HEK293 (cell line): Measurements from ENCODE around the gene TSC2.

ENCODE experiments used
- CTCF ChIA-PET: fragments of 350-600 bp; formaldehyde crosslinking; extraction: SDS; loops from one replicate; lab custom pipeline; 2021; ENCODE audit warnings: antibody characterized with exemption; lab: Yijun Ruan, JAX
- POLR2A ChIA-PET: fragments of 300-600 bp; formaldehyde crosslinking; extraction: SDS; loops from one replicate; lab custom pipeline; 2020; ENCODE audit warnings: antibody characterized with exemption, inconsistent platforms; lab: Yijun Ruan, JAX
- H3K27ac ChIP-seq: fragments of 200-500 bp; sonication (Bioruptor generic); 2 replicates; pipeline ENCODE4 v1.5.1; 2014; ENCODE audit warnings: low read depth, low read length, control low read depth, inconsistent platforms; ENCODE audit errors: extremely low read depth
- H3K36me3 ChIP-seq, 2 experiments: fragments of 200-500 bp in 1 of 2; sonication (Bioruptor generic) in 1 of 2; 1 replicate in 1 of 2; 2 replicates in 1 of 2; pipeline ENCODE4 v1.5.1; 2014 to 2017; ENCODE audit warnings: inconsistent platforms in 2 of 2, low read length in 2 of 2; ENCODE audit not compliant: control insufficient read depth in 2 of 2, insufficient read depth in 1 of 2
- H3K4me1 ChIP-seq: fragments of 200-500 bp; sonication (Bioruptor generic); 2 replicates; pipeline ENCODE4 v1.5.1; 2014; ENCODE audit warnings: mild to moderate bottlenecking, low read length, inconsistent platforms; ENCODE audit not compliant: control insufficient read depth, insufficient read depth
- H3K4me3 ChIP-seq: 2 replicates; pipeline ENCODE4 v1.5.1; 2011; ENCODE audit warnings: low read depth, mild to moderate bottlenecking, control low read depth, low read length, moderate library complexity
- H3K9me3 ChIP-seq: fragments of 200-500 bp; sonication (Bioruptor generic); 2 replicates; pipeline ENCODE4 v1.5.1; 2014; ENCODE audit warnings: low read depth, low read length, inconsistent platforms; ENCODE audit not compliant: control insufficient read depth, insufficient read depth
- AEBP2 ChIP-seq: fragments of 450-650 bp; formaldehyde crosslinking; IDR thresholded peaks from 2 replicates; pipeline ENCODE4 v1.5.1; 2016; ENCODE audit warnings: missing biosample characterization, missing genetic modification characterization, borderline replicate concordance
- GLI4 ChIP-seq: fragments of 450-650 bp; formaldehyde crosslinking; IDR thresholded peaks from 2 replicates; pipeline ENCODE4 v1.5.1; 2016; ENCODE audit warnings: missing biosample characterization, missing genetic modification characterization
- KLF10 ChIP-seq: fragments of 450-650 bp; IDR thresholded peaks from 2 replicates; pipeline ENCODE4 v1.5.1; 2018; ENCODE audit warnings: missing biosample characterization, mild to moderate bottlenecking, missing genetic modification characterization
- MEIS1 ChIP-seq: sonication (generic); formaldehyde crosslinking; IDR thresholded peaks from 2 replicates; pipeline ENCODE4 v1.8.1; 2022; ENCODE audit warnings: missing genetic modification reagents, mild to moderate bottlenecking, borderline replicate concordance
- SP3 ChIP-seq: fragments of 450-650 bp; formaldehyde crosslinking; IDR thresholded peaks from 2 replicates; pipeline ENCODE4 v1.5.1; 2016; ENCODE audit warnings: missing biosample characterization, missing genetic modification characterization
- YY2 ChIP-seq: fragments of 450-650 bp; formaldehyde crosslinking; IDR thresholded peaks from 2 replicates; pipeline ENCODE4 v1.5.1; 2016; ENCODE audit warnings: missing biosample characterization, missing genetic modification characterization
- ZBTB11 ChIP-seq: fragments of 450-650 bp; formaldehyde crosslinking; conservative IDR thresholded peaks from 2 replicates; pipeline ENCODE4 v1.5.1; 2016; ENCODE audit warnings: low read depth, missing biosample characterization, missing genetic modification characterization
- ZBTB21 ChIP-seq: fragments of 450-650 bp; formaldehyde crosslinking; IDR thresholded peaks from 2 replicates; pipeline ENCODE4 v1.5.1; 2017; ENCODE audit warnings: missing biosample characterization, missing genetic modification characterization
- ZBTB26 ChIP-seq: fragments of 450-650 bp; formaldehyde crosslinking; optimal IDR thresholded peaks from 2 replicates; pipeline ENCODE3; 2016; ENCODE audit warnings: missing biosample characterization, mild to moderate bottlenecking, missing genetic modification characterization
- ZBTB44 ChIP-seq: fragments of 450-650 bp; IDR thresholded peaks from 2 replicates; pipeline ENCODE4 v1.5.1; 2018; ENCODE audit warnings: missing biosample characterization, mild to moderate bottlenecking, missing genetic modification characterization
- ZBTB8A ChIP-seq: fragments of 450-650 bp; formaldehyde crosslinking; IDR thresholded peaks from 2 replicates; pipeline ENCODE4 v1.5.1; 2016; ENCODE audit warnings: missing biosample characterization, missing genetic modification characterization
- ZNF132 ChIP-seq: fragments of 450-650 bp; formaldehyde crosslinking; IDR thresholded peaks from 2 replicates; pipeline ENCODE4 v1.5.1; 2017; ENCODE audit warnings: missing biosample characterization, missing genetic modification characterization, borderline replicate concordance
- ZNF280C ChIP-seq: fragments of 450-650 bp; formaldehyde crosslinking; IDR thresholded peaks from 2 replicates; pipeline ENCODE4 v1.5.1; 2016; ENCODE audit warnings: missing biosample characterization, missing genetic modification characterization
- ZNF324 ChIP-seq: fragments of 450-650 bp; formaldehyde crosslinking; IDR thresholded peaks from 2 replicates; pipeline ENCODE4 v1.5.1; 2016; ENCODE audit warnings: missing biosample characterization, missing genetic modification characterization
- ZNF362 ChIP-seq: fragments of 450-650 bp; formaldehyde crosslinking; IDR thresholded peaks from 2 replicates; pipeline ENCODE4 v1.5.1; 2016; ENCODE audit warnings: missing biosample characterization, missing genetic modification characterization
- ZNF48 ChIP-seq: fragments of 450-650 bp; formaldehyde crosslinking; IDR thresholded peaks from 2 replicates; pipeline ENCODE4 v1.5.1; 2016; ENCODE audit warnings: missing biosample characterization, missing genetic modification characterization
- ZNF521 ChIP-seq: fragments of 450-650 bp; formaldehyde crosslinking; IDR thresholded peaks from 2 replicates; pipeline ENCODE4 v1.5.1; 2017; ENCODE audit warnings: missing biosample characterization, mild to moderate bottlenecking, missing genetic modification characterization
- ZNF530 ChIP-seq: fragments of 450-650 bp; formaldehyde crosslinking; IDR thresholded peaks from 2 replicates; pipeline ENCODE4 v1.5.1; 2016; ENCODE audit warnings: low read depth, missing biosample characterization, missing genetic modification characterization
- ZNF596 ChIP-seq: fragments of 450-650 bp; IDR thresholded peaks from 2 replicates; pipeline ENCODE4 v1.5.0; 2018; ENCODE audit warnings: missing biosample characterization, mild to moderate bottlenecking, missing genetic modification characterization, moderate library complexity
- ZNF623 ChIP-seq: fragments of 450-650 bp; formaldehyde crosslinking; IDR thresholded peaks from 2 replicates; pipeline ENCODE4 v1.5.1; 2016; ENCODE audit warnings: missing biosample characterization, missing genetic modification characterization
- ZNF660 ChIP-seq: fragments of 450-650 bp; IDR thresholded peaks from 2 replicates; pipeline ENCODE4 v1.5.1; 2018; ENCODE audit warnings: missing biosample characterization, mild to moderate bottlenecking, missing genetic modification characterization
- ZNF830 ChIP-seq: fragments of 450-650 bp; IDR thresholded peaks from 2 replicates; pipeline ENCODE4 v1.5.0; 2018; ENCODE audit warnings: missing biosample characterization, missing genetic modification characterization, low read depth, mild to moderate bottlenecking, moderate library complexity
- ZXDB ChIP-seq: fragments of 450-650 bp; formaldehyde crosslinking; IDR thresholded peaks from 2 replicates; pipeline ENCODE4 v1.5.1; 2016; ENCODE audit warnings: missing biosample characterization, missing genetic modification characterization

TSC2 gene

GRCh38 chr16:2009164-2009711 lies 38.5 kb upstream of the TSC2 start (continued):
- TF ChIP-seq ZNF830, result no peak
- no peak for TF ChIP-seq ZNF132
- no peak for TF ChIP-seq ZBTB26 (tag by site-specific recombination)
- 0 out of 2 replicates have a peak, but pooled peaks have one; percentile 11 for TF ChIP-seq ZXDB (tag by site-specific recombination)
- TF ChIP-seq ZBTB11 (tag by site-specific recombination), result peak; percentile 34; the same call in 1 of the 2 replicates
- no peak for TF ChIP-seq SP3
- no peak for TF ChIP-seq ZBTB21
- TF ChIP-seq KLF10 (tag by site-specific recombination), result no peak
- no peak for TF ChIP-seq AEBP2 (tag by site-specific recombination)
- no peak for TF ChIP-seq ZBTB44 (tag by site-specific recombination)
- TF ChIP-seq ZNF48 (tag by site-specific recombination), result no peak
- no peak for TF ChIP-seq ZNF530 (tag by site-specific recombination)
- 0 out of 2 replicates have a peak, but pooled peaks have one; percentile 7 for TF ChIP-seq ZNF596
- peak; percentile 8; the same call in 1 of the 2 replicates for TF ChIP-seq ZNF660
- TF ChIP-seq ZNF521 (tag by site-specific recombination), result no peak
- TF ChIP-seq GLI4 (tag by site-specific recombination), result no peak
- TF ChIP-seq ZBTB8A (tag by site-specific recombination), result peak; percentile 13; the same call in 1 of the 2 replicates
- TF ChIP-seq, all 188 proteins: peak for 7

- H3K4me3 ChIP-seq, result peak within 1 kb of the TSS; percentile 75
- H3K4me1 ChIP-seq, result peaks cover 24% of the 10 kb centered on the region
- peaks cover 0 to 23% of the 10 kb centered on the region in 2 experiments; a peak in 1 of 3 replicates for H3K36me3 ChIP-seq
- POLR2A ChIA-PET, result interaction anchor here (2.7 kb wide), 1 partner anchor 145 kb away, joined by 17 read pairs; the partner anchor contains the start of gene TRAF7
- no peaks in the 10 kb centered on the region for H3K9me3 ChIP-seq
- CTCF ChIA-PET, result interaction anchor here (1.6 kb wide), 1 partner anchor 131 kb away, joined by 7 read pairs; no protein-coding TSS in a partner anchor
- peak within 1 kb of the TSS; percentile 97 for H3K27ac ChIP-seq
- TF ChIP-seq ZNF623 (tag by site-specific recombination) (no peak), ZNF362 (tag by site-specific recombination) (no peak), MEIS1 (CRISPR knock-in tag) (no peak), ZNF280C (tag by site-specific recombination) (no peak), ZBTB26 (tag by site-specific recombination) (peak; percentile 85), ZNF324 (tag by site-specific recombination) (peak; percentile 86), ZBTB8A (tag by site-specific recombination) (peak; percentile 53; the same call in 1 of the 2 replicates), YY2 (tag by site-specific recombination) (0 out of 2 replicates have a peak, but pooled peaks have one; percentile 25)
Measured at GRCh38 chr16:2009791-2010510, 37.8 kb upstream of the TSC2 start, which contains the start of gene ZNF598. Gene ZNF598 (minus strand): TSS chr16:2009821.
